Measurements from ENCODE around the gene OR51B5.
"Not testable (repeated sequence)": the region's sequence is repeated elsewhere in the genome, so short reads cannot be mapped to it uniquely, and the experiment has no call there.

The OR51B5 gene

DNA sequence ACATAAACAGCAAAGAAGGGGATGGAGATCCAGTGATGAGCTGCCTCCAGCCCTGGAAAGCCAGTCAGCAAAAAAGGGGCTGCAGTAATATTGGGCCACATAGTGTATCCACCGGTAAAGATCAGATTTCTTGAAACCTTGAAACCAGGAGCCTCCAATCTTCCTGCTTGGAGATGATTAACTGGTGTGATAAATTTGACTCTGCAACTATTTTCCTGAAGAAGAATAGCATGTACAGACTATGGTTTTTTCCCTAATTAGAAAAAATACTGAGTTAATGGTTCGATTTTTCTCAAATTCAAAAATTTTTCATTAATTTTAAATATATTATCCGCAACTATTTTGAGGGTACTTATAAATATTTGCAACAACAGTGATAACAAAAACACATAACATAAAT is 19.1 kb downstream of the OR51B5 start, which contains the start of gene OR51B2:
Gene OR51B2, minus strand, starts transcription at position 101 of the 400 bp plus-strand sequence. Its CDS starts 0 bp downstream, at position 101.
- no peak for DNase-seq

- DNase-seq: no peak
Measured at GRCh38 chr11:5317292-5317691, 26.0 kb downstream of the OR51B5 start.

GRCh38 chr11:5313326-5314023 is 29.8 kb downstream of the OR51B5 start:
- DNase-seq: not testable (repeated sequence)

DNA sequence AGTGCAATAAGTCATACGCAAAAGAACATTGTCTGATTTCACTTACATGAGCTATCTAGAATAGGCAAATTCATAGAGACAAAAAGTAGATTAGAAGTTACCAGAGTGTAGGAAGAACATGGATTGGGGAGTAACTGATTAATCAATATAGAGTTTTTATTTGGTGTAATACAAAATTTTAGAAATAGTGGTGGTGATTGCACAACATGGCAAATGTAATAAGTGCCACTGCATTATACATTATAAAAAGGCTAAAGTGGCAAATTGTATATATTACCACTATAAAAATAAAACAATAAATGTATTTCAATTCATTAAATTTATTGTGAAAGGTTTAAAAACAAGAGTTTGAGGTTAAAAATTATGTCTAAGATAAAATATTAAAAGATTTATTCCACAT is 32.9 kb downstream of the OR51B5 start:
- no peak for DNase-seq

GRCh38 chr11:5307256-5308019 is 35.9 kb downstream of the OR51B5 start:
- no peak for DNase-seq

DNA sequence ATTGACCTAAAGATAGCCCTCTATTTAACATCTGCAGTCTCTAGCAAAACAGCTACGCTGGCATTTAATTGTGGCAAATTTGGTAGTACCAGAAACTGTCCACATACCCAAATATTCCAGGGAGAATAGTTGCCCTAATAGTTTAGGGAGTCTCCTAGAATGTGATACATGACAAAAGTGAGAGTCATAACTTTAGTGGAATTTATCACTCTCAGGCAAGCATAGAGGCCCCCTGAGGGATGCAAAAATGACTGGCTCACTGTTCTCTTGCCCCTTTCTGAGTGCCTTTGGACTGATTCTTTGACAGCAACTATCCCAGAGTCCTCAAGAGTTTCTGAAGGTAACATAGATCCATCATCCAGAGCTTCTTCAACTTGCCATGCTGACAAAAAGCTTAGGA is 39.3 kb downstream of the OR51B5 start:
- DNase-seq: no peak

DNA sequence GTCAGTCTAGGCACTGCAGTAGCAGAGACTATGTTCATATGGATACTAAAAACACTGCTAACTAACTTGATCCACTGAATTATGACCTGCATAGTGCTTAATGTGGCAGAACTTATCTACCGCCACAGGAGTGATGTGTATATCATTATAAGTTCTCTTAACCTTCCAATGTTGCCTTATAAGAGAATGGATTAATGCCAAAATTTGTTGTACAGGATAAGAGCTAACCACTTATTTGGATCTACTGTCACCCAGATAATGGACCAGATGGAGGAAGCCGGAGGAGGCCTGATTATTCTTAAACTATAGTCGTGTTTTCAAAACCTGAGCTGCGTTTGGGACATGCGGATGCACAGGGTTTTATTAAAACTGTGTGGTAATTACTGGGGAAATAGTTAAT is 39.7 kb downstream of the OR51B5 start:
- no peak for DNase-seq

GRCh38 chr11:5301846-5302245 is 41.5 kb downstream of the OR51B5 start, which contains the start of gene OR51B4:
Gene OR51B4 (minus strand): TSS chr11:5301946. CDS start chr11:5301946, 0 bp downstream.
- DNase-seq: no peak

DNA sequence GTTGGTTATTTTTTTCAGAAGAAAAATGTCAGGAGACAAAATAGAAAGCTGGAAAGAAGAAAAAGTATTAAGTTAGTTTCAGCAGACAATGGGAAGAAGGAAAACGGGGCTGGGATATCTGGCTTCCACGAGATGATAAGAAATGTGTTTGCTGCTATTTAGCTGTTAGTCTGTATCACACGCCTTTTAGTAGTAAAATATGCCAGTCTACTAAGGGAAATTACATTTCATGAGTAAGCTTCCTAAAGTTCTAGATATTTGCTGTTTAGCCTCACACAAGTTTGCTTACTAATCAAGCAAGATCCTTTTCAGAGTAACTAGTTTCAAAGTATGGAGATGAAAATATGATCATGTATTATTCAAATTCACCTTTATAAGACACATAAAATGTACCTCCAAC is 43.1 kb downstream of the OR51B5 start:
- no peak for DNase-seq

DNA sequence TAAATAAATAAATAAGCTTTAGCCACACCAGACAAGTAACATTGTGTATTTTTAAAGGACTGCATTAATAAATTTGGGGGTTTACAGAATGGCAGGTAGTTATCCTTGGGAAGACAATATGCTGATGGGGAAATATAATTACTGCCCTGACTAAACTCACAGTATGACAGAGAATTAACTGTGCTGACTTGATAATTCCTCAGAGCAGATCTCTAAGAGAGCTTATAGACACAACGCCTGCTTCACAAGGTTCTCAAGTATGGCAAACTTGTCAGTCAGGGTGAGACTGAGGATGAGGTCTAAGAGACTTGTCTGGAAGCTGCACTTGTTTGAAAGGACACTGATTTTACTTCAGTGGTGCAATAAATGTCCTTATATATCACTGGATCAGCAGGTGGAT is 44.9 kb downstream of the OR51B5 start:
- DNase-seq: no peak

DNA sequence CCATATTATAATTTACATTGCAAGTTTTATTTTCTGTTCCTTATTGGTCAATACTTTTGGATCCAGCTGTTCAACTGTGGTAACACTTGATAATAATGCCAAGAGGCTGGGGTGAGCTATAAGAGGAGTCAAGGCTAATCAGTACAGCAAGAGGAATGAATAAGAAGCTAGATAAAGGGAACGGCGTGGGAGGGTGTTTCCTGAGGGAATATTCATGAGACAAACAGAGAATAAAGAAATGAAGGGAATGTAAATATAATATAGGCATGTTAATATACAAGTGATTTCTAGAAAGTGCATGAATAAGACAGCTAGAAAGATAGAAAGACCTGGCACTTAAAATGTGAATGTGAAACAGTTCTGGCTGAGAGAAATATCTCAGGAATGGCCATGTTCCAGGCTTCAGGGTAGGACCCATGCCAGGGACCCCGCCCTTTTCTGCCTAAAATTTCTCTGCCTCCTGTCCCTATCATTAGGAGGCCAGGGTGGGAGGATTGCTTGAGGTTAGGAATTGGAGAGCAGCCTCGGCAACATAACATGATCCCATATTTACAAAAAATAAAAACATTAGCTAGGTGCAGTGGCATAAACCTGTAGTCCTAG is 45.5 kb downstream of the OR51B5 start:
- DNase-seq: no peak

GRCh38 chr11:5294342-5294995 is 48.9 kb downstream of the OR51B5 start:
- not testable (repeated sequence) for DNase-seq

DNA sequence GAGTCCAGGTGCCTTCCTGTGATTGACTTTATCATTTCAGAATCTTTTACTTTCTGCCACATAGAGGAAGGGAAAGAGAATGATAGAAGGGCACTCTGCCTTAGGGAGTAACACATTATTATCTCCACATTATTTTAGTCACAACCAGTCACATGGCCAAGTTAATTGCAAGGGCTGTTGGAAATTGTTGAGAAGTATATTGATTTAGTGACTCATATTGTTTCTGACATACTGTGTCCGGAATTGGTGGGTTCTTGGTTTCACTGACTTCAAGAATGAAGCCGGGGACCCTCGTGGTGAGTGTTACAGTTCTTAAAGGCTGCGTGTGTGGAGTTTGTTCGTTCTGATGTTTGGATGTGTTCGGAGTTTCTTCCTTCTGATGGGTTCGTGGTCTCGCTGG is 50.3 kb downstream of the OR51B5 start:
- no peak for DNase-seq

All from activated gamma-delta T cell treated with Interleukin-2 at 50 U/mL for 16 hours (primary cell).